ENCODE results near the gene FGFR3.

GRCh38 chr4:1762264-1763010 lies 30.7 kb upstream of the FGFR3 start:
- TF ChIP-seq CTCF (IDR thresholded peaks at IDR 0.05; ENCODE audit: low read depth, low read length) (no peak), EZH2phosphoT487 (IDR thresholded peaks at IDR 0.05; ENCODE audit: low read depth) (no peak)
